NCI-H345 (cell line): Measurements from ENCODE around the gene DNAJC7.
"Not testable (repeated sequence)": the region's sequence is repeated elsewhere in the genome, so short reads cannot be mapped to it uniquely, and the experiment has no call there.

Source experiments
- DNase-seq: peaks from one replicate; lab custom pipeline; 2025; lab: John Stamatoyannopoulos, UW

The DNAJC7 gene

GRCh38 chr17:42041619-42042018 lies 24.4 kb upstream of the DNAJC7 start:
- no peak for DNase-seq

GRCh38 chr17:42040818-42041217 lies 23.6 kb upstream of the DNAJC7 start:
- no peak for DNase-seq

- DNase-seq: no peak
Observed at GRCh38 chr17:42039794-42040763, 22.8 kb upstream of the DNAJC7 start.

GRCh38 chr17:42038221-42038973 lies 21.2 kb upstream of the DNAJC7 start:
- no peak for DNase-seq

- no peak for DNase-seq
Observed at GRCh38 chr17:42034059-42034458, 16.8 kb upstream of the DNAJC7 start.

- DNase-seq: no peak
Observed at GRCh38 chr17:42031584-42031983, 14.3 kb upstream of the DNAJC7 start.

- DNase-seq: no peak
Observed at GRCh38 chr17:42028791-42029127, 11.5 kb upstream of the DNAJC7 start.

- no peak for DNase-seq
Observed at GRCh38 chr17:42027961-42028790, 10.9 kb upstream of the DNAJC7 start.

- no peak for DNase-seq
Observed at GRCh38 chr17:42027590-42027889, 10.3 kb upstream of the DNAJC7 start.

- DNase-seq: no peak
Observed at GRCh38 chr17:42026857-42027589, 9.8 kb upstream of the DNAJC7 start.

GRCh38 chr17:42025936-42026335 lies 8.7 kb upstream of the DNAJC7 start:
- DNase-seq: no peak

GRCh38 chr17:42025191-42025579 lies 7.9 kb upstream of the DNAJC7 start:
- DNase-seq: no peak

GRCh38 chr17:42023524-42024349 lies 6.5 kb upstream of the DNAJC7 start:
- no peak for DNase-seq

GRCh38 chr17:42020845-42021244 lies 3.6 kb upstream of the DNAJC7 start:
- DNase-seq: not testable (repeated sequence)

GRCh38 chr17:42019509-42020404 lies 2.5 kb upstream of the DNAJC7 start, which contains the start of gene NKIRAS2:
Gene NKIRAS2 (plus strand): TSS chr17:42020090. CDS start chr17:42021578, 1,488 bp downstream.
- DNase-seq: peak; percentile 94

GRCh38 chr17:42018988-42019387 lies 1.7 kb upstream of the DNAJC7 start:
- DNase-seq: no peak

GRCh38 chr17:42018339-42018738 lies 1.1 kb upstream of the DNAJC7 start:
- no peak for DNase-seq

GRCh38 chr17:42017866-42018200 lies 594 bp upstream of the DNAJC7 start:
- no peak for DNase-seq

- DNase-seq: no peak
Observed at GRCh38 chr17:42016411-42016831, 818 bp downstream of the DNAJC7 start.

GRCh38 chr17:42013740-42014139 lies 3.5 kb downstream of the DNAJC7 start:
- DNase-seq: not testable (repeated sequence)
